Glutamatergic neuron (in vitro differentiated cells): Measurements from ENCODE around the gene FAAH. TPM values are rescaled to one million over a fixed set of nuclear protein-coding genes. Genes with fewer than 3 reads are reported as not detected.

Experiments
- DNase-seq: peaks from one replicate; pipeline ENCODE4 v3.0.0; 2022
- H3K27ac Mint-ChIP-seq: one replicate; pipeline ENCODE4 v1.8.0; 2020; ENCODE audit warnings: mild to moderate bottlenecking, mixed read lengths, inconsistent platforms; ENCODE audit not compliant: unreplicated experiment
- H3K27me3 Mint-ChIP-seq: one replicate; pipeline ENCODE4 v1.8.0; 2020; ENCODE audit warnings: mild to moderate bottlenecking, moderate library complexity, mixed read lengths, inconsistent platforms; ENCODE audit not compliant: unreplicated experiment
- H3K36me3 Mint-ChIP-seq: one replicate; pipeline ENCODE4 v1.8.0; 2020; ENCODE audit warnings: mild to moderate bottlenecking, mixed read lengths, inconsistent platforms; ENCODE audit not compliant: unreplicated experiment
- H3K4me1 Mint-ChIP-seq: one replicate; pipeline ENCODE4 v1.8.0; 2020; ENCODE audit warnings: mild to moderate bottlenecking, low read depth, mixed read lengths, inconsistent platforms; ENCODE audit not compliant: unreplicated experiment
- H3K4me3 Mint-ChIP-seq: one replicate; pipeline ENCODE4 v1.8.0; 2020; ENCODE audit warnings: mild to moderate bottlenecking, mixed read lengths, inconsistent platforms; ENCODE audit not compliant: unreplicated experiment
- H3K9me3 Mint-ChIP-seq: one replicate; pipeline ENCODE4 v1.8.0; 2020; ENCODE audit warnings: mild to moderate bottlenecking, moderate library complexity, mixed read lengths, inconsistent platforms; ENCODE audit not compliant: unreplicated experiment
- total RNA-seq: library from RNA; stranded (reverse); fragmentation: NEBNext Ultra II Directional; extraction: Animal tissue kit (Norgen Biotek cat#: 25700); gene quantifications from one replicate; pipeline ENCODE4 v1.2.1, GENCODE V29; 2021; ENCODE audit not compliant: unreplicated experiment
- TF ChIP-seq, protein P1 (sequence below): fragments of 200-600 bp; sonication (generic); IDR thresholded peaks from one replicate; pipeline ENCODE4 v1.5.0; 2021; ENCODE audit not compliant: partially characterized antibody, unreplicated experiment

FAAH gene
- total RNA-seq, 1 donor from 2014 or later, result 1.7 TPM

DNA sequence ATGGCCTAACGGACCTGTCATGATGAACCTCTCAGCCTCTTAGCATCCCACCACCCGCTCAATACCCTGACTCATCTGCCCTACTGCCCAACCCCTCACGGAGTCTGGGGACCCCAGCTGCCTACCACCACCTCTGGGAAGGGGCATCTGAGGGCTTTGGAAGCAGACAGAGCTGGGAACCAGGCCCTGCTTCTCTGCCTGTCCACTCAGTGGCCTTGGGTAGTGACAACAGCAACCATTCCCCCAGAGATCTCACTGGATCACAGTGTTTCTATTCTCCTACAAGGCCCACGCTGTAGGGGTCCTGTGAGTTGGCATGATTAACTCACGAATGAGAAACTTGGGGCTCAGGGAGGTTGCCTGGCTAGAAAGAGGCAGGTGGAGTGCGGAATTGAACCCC lies 63.1 kb downstream of the FAAH start:
- Mint-ChIP-seq H3K27ac (no peak overlapping the region), H3K4me1 (peaks cover 21% of the 10 kb centered on the region), H3K36me3 (no peaks in the 10 kb centered on the region), H3K9me3 (peaks cover 13% of the 10 kb centered on the region), H3K4me3 (no peak overlapping the region), H3K27me3 (peaks cover 28% of the 10 kb centered on the region)
- no peak for DNase-seq
- TF ChIP-seq, protein P1, sequence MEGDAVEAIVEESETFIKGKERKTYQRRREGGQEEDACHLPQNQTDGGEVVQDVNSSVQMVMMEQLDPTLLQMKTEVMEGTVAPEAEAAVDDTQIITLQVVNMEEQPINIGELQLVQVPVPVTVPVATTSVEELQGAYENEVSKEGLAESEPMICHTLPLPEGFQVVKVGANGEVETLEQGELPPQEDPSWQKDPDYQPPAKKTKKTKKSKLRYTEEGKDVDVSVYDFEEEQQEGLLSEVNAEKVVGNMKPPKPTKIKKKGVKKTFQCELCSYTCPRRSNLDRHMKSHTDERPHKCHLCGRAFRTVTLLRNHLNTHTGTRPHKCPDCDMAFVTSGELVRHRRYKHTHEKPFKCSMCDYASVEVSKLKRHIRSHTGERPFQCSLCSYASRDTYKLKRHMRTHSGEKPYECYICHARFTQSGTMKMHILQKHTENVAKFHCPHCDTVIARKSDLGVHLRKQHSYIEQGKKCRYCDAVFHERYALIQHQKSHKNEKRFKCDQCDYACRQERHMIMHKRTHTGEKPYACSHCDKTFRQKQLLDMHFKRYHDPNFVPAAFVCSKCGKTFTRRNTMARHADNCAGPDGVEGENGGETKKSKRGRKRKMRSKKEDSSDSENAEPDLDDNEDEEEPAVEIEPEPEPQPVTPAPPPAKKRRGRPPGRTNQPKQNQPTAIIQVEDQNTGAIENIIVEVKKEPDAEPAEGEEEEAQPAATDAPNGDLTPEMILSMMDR, result no peak

- Mint-ChIP-seq H3K27ac (no peak overlapping the region), H3K36me3 (no peaks in the 10 kb centered on the region), H3K4me1 (peaks cover 17% of the 10 kb centered on the region), H3K9me3 (peaks cover 12% of the 10 kb centered on the region), H3K4me3 (no peak overlapping the region), H3K27me3 (peaks cover 23% of the 10 kb centered on the region)
- no peak for DNase-seq
- TF ChIP-seq, protein P1, result no peak
These were observed 64.1 kb downstream of the FAAH start for GRCh38 chr1:46458190-46458589.

DNA sequence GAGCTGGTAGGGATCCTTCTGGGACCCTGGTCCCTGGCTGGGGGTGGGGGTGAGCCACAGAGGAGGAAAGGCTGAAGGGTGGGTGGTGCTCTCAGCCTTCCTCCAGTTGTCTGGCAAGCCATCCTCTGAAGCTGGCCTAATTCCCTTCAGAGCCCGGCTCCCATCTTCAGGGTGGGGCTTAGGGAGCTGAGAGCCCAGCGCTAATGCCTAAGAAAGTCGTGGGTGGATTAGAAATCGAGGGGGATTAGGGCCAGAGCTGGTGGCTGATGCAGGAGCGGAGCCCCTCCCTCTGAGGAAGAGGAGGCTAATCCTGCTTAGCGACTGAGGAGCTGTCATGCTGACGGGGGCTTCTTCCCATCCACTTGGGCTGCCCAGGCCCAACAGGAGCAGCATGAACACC lies 64.7 kb downstream of the FAAH start:
- DNase-seq, result no peak

DNA sequence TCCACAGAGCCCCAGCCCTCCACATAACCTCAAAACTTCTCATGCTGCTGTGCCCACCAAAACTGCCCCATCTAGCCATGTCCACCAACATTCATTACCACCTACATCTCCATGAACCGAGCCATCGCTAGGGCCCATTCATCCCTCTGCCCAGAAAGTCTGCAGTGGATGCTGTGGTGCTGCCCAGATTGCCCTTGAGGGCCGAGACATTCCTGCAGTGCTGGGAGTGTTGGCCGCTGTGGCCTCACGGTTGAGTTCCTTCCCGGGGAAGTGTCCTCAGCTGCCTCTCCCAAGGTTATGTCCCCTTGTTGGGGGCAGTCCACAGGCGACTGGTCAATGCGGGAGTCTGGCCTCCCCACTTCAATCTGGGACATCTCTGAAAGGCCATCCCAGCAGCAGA lies 65.2 kb downstream of the FAAH start:
- Mint-ChIP-seq H3K4me3 (no peak overlapping the region), H3K4me1 (peaks cover 17% of the 10 kb centered on the region), H3K36me3 (no peaks in the 10 kb centered on the region), H3K27ac (no peak overlapping the region), H3K9me3 (peaks cover 9% of the 10 kb centered on the region), H3K27me3 (peaks cover 25% of the 10 kb centered on the region)
- TF ChIP-seq, protein P1, result no peak
- no peak for DNase-seq

More for the DNA sequence above, 64.7 kb downstream of the FAAH start:
- Mint-ChIP-seq H3K27ac (no peak overlapping the region), H3K4me3 (no peak overlapping the region), H3K4me1 (peaks cover 17% of the 10 kb centered on the region), H3K36me3 (no peaks in the 10 kb centered on the region), H3K9me3 (peaks cover 12% of the 10 kb centered on the region), H3K27me3 (peaks cover 24% of the 10 kb centered on the region)
- TF ChIP-seq, protein P1, result no peak

GRCh38 chr1:46461017-46461808 lies 67.1 kb downstream of the FAAH start:
- Mint-ChIP-seq H3K36me3 (no peaks in the 10 kb centered on the region), H3K27me3 (peaks cover 26% of the 10 kb centered on the region), H3K27ac (no peak overlapping the region), H3K4me3 (peak overlapping the region; percentile 46), H3K9me3 (peaks cover 5% of the 10 kb centered on the region), H3K4me1 (peaks cover 20% of the 10 kb centered on the region)
- TF ChIP-seq, protein P1, result no peak
- no peak for DNase-seq
